Measurements from ENCODE around the gene DONSON. TPM values are rescaled to one million over a fixed set of nuclear protein-coding genes. Genes with fewer than 3 reads are reported as not detected.

Gene DONSON
- total RNA-seq, 1 experiment from 2014 or later = 35.3 TPM

DNA sequence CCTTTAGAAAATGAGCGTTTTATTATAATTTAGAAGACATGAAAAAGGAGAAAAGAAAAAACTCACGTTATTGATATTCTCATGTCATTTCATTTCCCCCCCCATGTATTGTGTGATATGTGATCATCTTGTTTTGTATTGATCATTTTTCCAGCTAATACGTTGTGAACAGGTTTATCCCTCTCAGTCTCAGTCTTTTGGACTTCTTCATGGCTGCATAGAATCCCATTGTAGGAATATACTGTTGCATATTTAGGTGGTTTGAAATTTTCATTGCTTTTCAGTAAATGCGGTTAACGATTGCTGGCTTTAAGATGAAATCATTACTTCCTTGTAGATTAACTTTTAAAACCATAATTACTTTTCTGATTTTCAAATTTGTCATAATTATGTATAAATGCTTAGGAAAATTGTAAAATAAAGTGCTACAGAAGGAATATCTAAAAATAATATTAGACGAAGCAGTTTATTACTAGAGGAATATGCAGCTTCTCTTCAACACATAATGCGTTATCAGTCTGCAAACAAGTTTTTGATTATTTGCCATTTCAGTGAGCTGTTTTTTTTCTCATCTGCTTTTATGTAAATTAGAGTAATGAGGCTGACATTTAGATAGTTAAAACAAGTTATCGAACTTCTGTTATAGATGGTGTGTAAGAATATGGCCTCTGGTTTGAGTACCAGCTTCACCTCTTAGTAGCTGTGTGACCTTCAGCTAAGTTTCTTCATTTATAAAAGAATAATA is 43.9 kb downstream of the DONSON start:
- H3K4me1 Mint-ChIP-seq = peaks cover 24 to 27% of the 10 kb centered on the region in 2 experiments
- no peak overlapping the region for H3K14ac ChIP-seq (ENCODE audit: insufficient read depth, low read length)
- H4K91ac ChIP-seq (ENCODE audit: insufficient read length, low read depth, low read length) = no peak overlapping the region
- H4K8ac ChIP-seq (replicated peaks; ENCODE audit: insufficient read length, low read depth, low read length) = no peak overlapping the region
- TF ChIP-seq, protein P1, sequence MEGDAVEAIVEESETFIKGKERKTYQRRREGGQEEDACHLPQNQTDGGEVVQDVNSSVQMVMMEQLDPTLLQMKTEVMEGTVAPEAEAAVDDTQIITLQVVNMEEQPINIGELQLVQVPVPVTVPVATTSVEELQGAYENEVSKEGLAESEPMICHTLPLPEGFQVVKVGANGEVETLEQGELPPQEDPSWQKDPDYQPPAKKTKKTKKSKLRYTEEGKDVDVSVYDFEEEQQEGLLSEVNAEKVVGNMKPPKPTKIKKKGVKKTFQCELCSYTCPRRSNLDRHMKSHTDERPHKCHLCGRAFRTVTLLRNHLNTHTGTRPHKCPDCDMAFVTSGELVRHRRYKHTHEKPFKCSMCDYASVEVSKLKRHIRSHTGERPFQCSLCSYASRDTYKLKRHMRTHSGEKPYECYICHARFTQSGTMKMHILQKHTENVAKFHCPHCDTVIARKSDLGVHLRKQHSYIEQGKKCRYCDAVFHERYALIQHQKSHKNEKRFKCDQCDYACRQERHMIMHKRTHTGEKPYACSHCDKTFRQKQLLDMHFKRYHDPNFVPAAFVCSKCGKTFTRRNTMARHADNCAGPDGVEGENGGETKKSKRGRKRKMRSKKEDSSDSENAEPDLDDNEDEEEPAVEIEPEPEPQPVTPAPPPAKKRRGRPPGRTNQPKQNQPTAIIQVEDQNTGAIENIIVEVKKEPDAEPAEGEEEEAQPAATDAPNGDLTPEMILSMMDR (conservative IDR thresholded peaks at IDR 0.05) = no peak
- H3K9me3 ChIP-seq (ENCODE audit: control insufficient read depth, low read depth, low read length) = no peaks in the 10 kb centered on the region
- WGBS (ENCODE audit: extremely low coverage, insufficient read length, low lambda C conversion rate) = no CpG with 5 or more reads among the region's 8 CpGs
- H3K18ac ChIP-seq (ENCODE audit: insufficient read length, low read depth, low read length) = no peak overlapping the region
- no peak overlapping the region for H3T11ph ChIP-seq (ENCODE audit: low read length)
- H2BK12ac ChIP-seq (ENCODE audit: insufficient read length, low read depth, low read length) = no peak overlapping the region
- peak overlapping the region; percentile 100 for H3K9ac ChIP-seq (ENCODE audit: extremely low read depth, insufficient read length, low read length)
- no peak overlapping the region for H2BK120ac ChIP-seq (ENCODE audit: low read depth, low read length, poor library complexity, severe bottlenecking)
- no peak overlapping the region for H2BK15ac ChIP-seq (ENCODE audit: low read depth, low read length)
- H3K27me3 ChIP-seq (ENCODE audit: insufficient read depth, low read length) = no peaks in the 10 kb centered on the region
- H2BK20ac ChIP-seq (ENCODE audit: low read depth, low read length, poor library complexity, severe bottlenecking) = no peak overlapping the region
- no peak for DNase-seq
- H3K79me2 ChIP-seq (ENCODE audit: insufficient read depth, low read length) = peaks cover 42% of the 10 kb centered on the region
- H3K9me3 Mint-ChIP-seq = no peaks in the 10 kb centered on the region; a peak in 1 of 5 replicates
- H3K4me1 ChIP-seq (ENCODE audit: insufficient read depth, low read length) = no peaks in the 10 kb centered on the region
- H4K5ac ChIP-seq (ENCODE audit: insufficient read length, low read depth, low read length) = no peak overlapping the region
- H3K23me2 ChIP-seq (ENCODE audit: insufficient read length, low read depth, low read length, poor library complexity, severe bottlenecking) = no peaks in the 10 kb centered on the region
- H3K4me3 Mint-ChIP-seq = peak overlapping the region; percentile 97 to 99
- H4K20me1 ChIP-seq (ENCODE audit: control insufficient read depth, insufficient read depth, insufficient read length) = no peaks in the 10 kb centered on the region
- peaks cover 29 to 63% (median 44%) of the 10 kb centered on the region in 3 experiments for H3K36me3 Mint-ChIP-seq (ENCODE audit: insufficient read depth in 1 of 3, low read depth in 3 of 3)
- peaks cover 2% of the 10 kb centered on the region for H3K79me1 ChIP-seq (ENCODE audit: insufficient read depth, low read depth, low read length, poor library complexity, severe bottlenecking)
- no peak overlapping the region for H2BK5ac ChIP-seq (ENCODE audit: insufficient read length, low read length)
- peak overlapping the region in 2 of 3 experiments; percentile 100; a peak in 3 of 7 replicates for H3K27ac Mint-ChIP-seq
- no peak overlapping the region for H2AFZ ChIP-seq (ENCODE audit: low read length)
- H3K4me2 ChIP-seq (ENCODE audit: insufficient read depth, insufficient read length, low read length) = peak overlapping the region; percentile 98
- H3K23ac ChIP-seq (ENCODE audit: insufficient read length, low read depth, low read length) = no peak overlapping the region
- no peak overlapping the region for H2AK5ac ChIP-seq (ENCODE audit: insufficient read length, low read length)
- no peak overlapping the region for H3K56ac ChIP-seq (ENCODE audit: insufficient read length, low read depth, low read length)
- H3K4ac ChIP-seq (ENCODE audit: low read depth, low read length) = no peak overlapping the region
- H3K27ac ChIP-seq (ENCODE audit: insufficient read length, low read depth, low read length) = no peak overlapping the region
- no peaks in the 10 kb centered on the region for H3K27me3 Mint-ChIP-seq (ENCODE audit: low read depth)

Measured in H9 (cell line).